Measurements from ENCODE around the gene PHC2.

PHC2 gene

DNA sequence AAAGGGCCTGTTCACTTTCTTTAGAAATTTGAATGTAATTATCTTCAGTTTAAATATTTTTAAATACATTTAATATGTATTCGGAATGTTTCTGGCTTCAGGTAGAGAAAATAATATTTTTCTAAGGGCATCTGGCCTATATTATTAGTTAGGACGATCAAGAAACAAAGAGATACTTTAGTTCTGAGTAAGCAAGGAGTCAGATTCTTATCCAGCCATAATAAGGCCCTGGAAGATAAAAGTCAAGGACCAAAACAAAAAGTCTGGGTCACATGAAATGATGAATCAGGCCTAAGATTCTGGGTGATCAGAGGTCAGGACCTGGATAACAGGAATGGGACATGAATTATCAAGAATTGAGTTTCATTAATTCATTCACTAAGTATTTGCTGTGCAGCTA, 6.3 kb downstream of the PHC2 start:
- no peak overlapping the region for H3K4me3 ChIP-seq
- no peak for TF ChIP-seq Cebpa-rat (IDR thresholded peaks at IDR 0.05)
- H3K27ac ChIP-seq = no peak overlapping the region
- H3K27me3 ChIP-seq = peaks cover 9 to 38% (median 11%) of the 10 kb centered on the region in 11 experiments
- no peak overlapping the region for H3K9ac ChIP-seq
- no peak overlapping the region for H3K4me2 ChIP-seq
- H4K20me1 ChIP-seq = peaks cover 0 to 12% (median 0%) of the 10 kb centered on the region in 11 experiments; a peak in 4 of 22 replicates
- H3K36me3 ChIP-seq = 0 out of 22 replicates have a peak, but pooled peaks cover 0 to 3% (median 0%) of the 10 kb centered on the region in 11 experiments
- 0 out of 22 replicates have a peak, but pooled peaks cover 0 to 4% (median 0%) of the 10 kb centered on the region in 11 experiments for H3K9me3 ChIP-seq (replicated peaks in 1 of 11)
- H3K4me1 ChIP-seq = peaks cover 21 to 43% (median 26%) of the 10 kb centered on the region in 10 experiments

GRCh38 chr1:33424205-33424604, 6.7 kb downstream of the PHC2 start:
- Histone ChIP-seq H3K27me3 (peaks cover 5 to 34% (median 7%) of the 10 kb centered on the region in 11 experiments), H4K20me1 (peaks cover 0 to 9% (median 0%) of the 10 kb centered on the region in 11 experiments; a peak in 4 of 22 replicates), H3K4me1 (peaks cover 17 to 39% (median 22%) of the 10 kb centered on the region in 10 experiments; a peak in 19 of 20 replicates), H3K4me2 (no peak overlapping the region), H3K9ac (no peak overlapping the region), H3K36me3 (0 out of 22 replicates have a peak, but pooled peaks cover 0 to 3% (median 0%) of the 10 kb centered on the region in 11 experiments), H3K4me3 (no peak overlapping the region), H3K9me3 (replicated peaks in 1 of 11) (0 out of 22 replicates have a peak, but pooled peaks cover 0 to 4% (median 0%) of the 10 kb centered on the region in 11 experiments), H3K27ac (no peak overlapping the region)
- no peak for TF ChIP-seq Cebpa-rat (IDR thresholded peaks at IDR 0.05)

- Histone ChIP-seq H3K4me3 (no peak overlapping the region), H3K36me3 (0 out of 22 replicates have a peak, but pooled peaks cover 0 to 3% (median 0%) of the 10 kb centered on the region in 11 experiments), H4K20me1 (no peaks in the 10 kb centered on the region), H3K9me3 (replicated peaks in 1 of 11) (peaks cover 4 to 29% (median 12%) of the 10 kb centered on the region in 11 experiments), H3K9ac (0 out of 22 replicates have a peak overlapping the region, but pooled peaks of 1 of the 11 experiments have one; percentile 24), H3K27ac (peak overlapping the region in 3 of 11 experiments; percentile 29 to 60 (median 33); a peak in 7 of 22 replicates), H3K27me3 (peaks cover 0 to 4% (median 0%) of the 10 kb centered on the region in 11 experiments; a peak in 1 of 22 replicates), H3K4me1 (peaks cover 5 to 27% (median 14%) of the 10 kb centered on the region in 10 experiments; a peak in 13 of 20 replicates), H3K4me2 (peak overlapping the region in 10 of 11 experiments; percentile 0 to 84 (median 54); a peak in 17 of 22 replicates)
- TF ChIP-seq Cebpa-rat (IDR thresholded peaks at IDR 0.05) = no peak
These were observed 9.8 kb downstream of the PHC2 start for GRCh38 chr1:33420870-33421775.

DNA sequence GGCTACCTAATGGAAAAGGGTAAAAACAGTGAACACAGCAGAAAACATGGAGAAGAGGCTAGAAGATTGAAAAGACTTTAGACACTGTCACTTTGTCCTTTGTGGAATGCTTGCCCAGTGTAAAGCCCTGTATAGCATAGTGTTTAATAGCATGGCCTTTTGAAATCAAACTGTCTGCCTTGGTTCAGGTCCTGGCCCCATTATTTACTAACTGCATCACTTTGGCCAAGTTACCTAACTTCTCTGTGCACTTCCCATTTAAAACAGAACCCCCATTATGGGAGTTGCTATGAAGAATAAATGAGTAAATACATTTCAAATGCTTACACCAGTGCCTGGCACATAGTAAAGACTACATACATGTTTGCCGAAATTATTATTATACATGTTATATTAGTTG, 12.1 kb downstream of the PHC2 start:
- H4K20me1 ChIP-seq = no peaks in the 10 kb centered on the region
- no peak for TF ChIP-seq Cebpa-rat (IDR thresholded peaks at IDR 0.05)
- H3K27ac ChIP-seq = no peak overlapping the region
- no peaks in the 10 kb centered on the region for H3K27me3 ChIP-seq
- no peak overlapping the region for H3K4me3 ChIP-seq
- H3K9ac ChIP-seq = no peak overlapping the region
- H3K9me3 ChIP-seq (replicated peaks in 1 of 11) = peaks cover 17 to 39% (median 29%) of the 10 kb centered on the region in 11 experiments
- peaks cover 5 to 27% (median 14%) of the 10 kb centered on the region in 10 experiments; a peak in 13 of 20 replicates for H3K4me1 ChIP-seq
- H3K4me2 ChIP-seq = no peak overlapping the region
- H3K36me3 ChIP-seq = peaks cover 0 to 7% (median 0%) of the 10 kb centered on the region in 11 experiments; a peak in 1 of 22 replicates

DNA sequence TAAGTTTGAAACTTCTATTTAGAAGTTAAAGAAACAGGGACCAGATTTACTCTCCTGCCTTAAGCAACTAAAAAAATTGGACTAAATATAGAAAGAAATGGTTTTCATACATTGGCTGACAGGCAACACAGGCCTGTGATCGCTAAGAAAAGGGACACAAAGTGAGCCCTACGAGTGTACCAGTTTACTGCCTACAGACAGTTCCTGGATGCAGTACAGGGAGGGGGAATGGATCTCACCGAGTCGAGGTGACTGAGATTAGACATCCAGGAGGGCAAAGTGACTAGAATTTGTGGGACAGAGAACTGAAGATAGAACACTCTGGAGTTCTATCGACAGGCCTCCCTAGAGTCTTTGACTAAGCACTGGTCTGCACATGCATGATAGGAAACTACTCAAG, 16.0 kb downstream of the PHC2 start:
- H3K27ac ChIP-seq = no peak overlapping the region
- peaks cover 0 to 7% (median 0%) of the 10 kb centered on the region in 11 experiments; a peak in 1 of 22 replicates for H3K36me3 ChIP-seq

GRCh38 chr1:33410091-33410701, 20.7 kb downstream of the PHC2 start:
- peaks cover 0 to 5% (median 0%) of the 10 kb centered on the region in 11 experiments; a peak in 1 of 22 replicates for H3K36me3 ChIP-seq
- no peak overlapping the region for H3K4me2 ChIP-seq
- H3K27ac ChIP-seq = no peak overlapping the region
- no peak overlapping the region for H3K9ac ChIP-seq
- no peak for TF ChIP-seq Cebpa-rat (IDR thresholded peaks at IDR 0.05)
- H3K9me3 ChIP-seq (replicated peaks in 1 of 11) = peaks cover 9 to 14% (median 13%) of the 10 kb centered on the region in 11 experiments
- no peaks in the 10 kb centered on the region for H4K20me1 ChIP-seq
- no peaks in the 10 kb centered on the region for H3K27me3 ChIP-seq
- H3K4me1 ChIP-seq = peaks cover 0 to 8% (median 0%) of the 10 kb centered on the region in 10 experiments; a peak in 1 of 20 replicates
- no peak overlapping the region for H3K4me3 ChIP-seq

More for the DNA sequence above, 16.0 kb downstream of the PHC2 start:
- peaks cover 17 to 39% (median 29%) of the 10 kb centered on the region in 11 experiments for H3K9me3 ChIP-seq (replicated peaks in 1 of 11)
- H3K4me2 ChIP-seq = no peak overlapping the region
- H3K27me3 ChIP-seq = no peaks in the 10 kb centered on the region
- H4K20me1 ChIP-seq = no peaks in the 10 kb centered on the region
- TF ChIP-seq Cebpa-rat (IDR thresholded peaks at IDR 0.05) = no peak
- no peak overlapping the region for H3K9ac ChIP-seq
- no peak overlapping the region for H3K4me3 ChIP-seq
- no peaks in the 10 kb centered on the region for H3K4me1 ChIP-seq

GRCh38 chr1:33408093-33408436, 22.8 kb downstream of the PHC2 start:
- Histone ChIP-seq H3K4me1 (peaks cover 0 to 8% (median 0%) of the 10 kb centered on the region in 10 experiments; a peak in 1 of 20 replicates), H3K9me3 (replicated peaks in 1 of 11) (peaks cover 0 to 9% (median 8%) of the 10 kb centered on the region in 11 experiments; a peak in 17 of 22 replicates)
- no peak for TF ChIP-seq Cebpa-rat (IDR thresholded peaks at IDR 0.05)

GRCh38 chr1:33407352-33408092, 23.4 kb downstream of the PHC2 start:
- no peak overlapping the region for H3K27ac ChIP-seq
- peaks cover 0 to 8% (median 0%) of the 10 kb centered on the region in 10 experiments; a peak in 1 of 20 replicates for H3K4me1 ChIP-seq
- peak overlapping the region in 2 of 11 experiments; percentile 21 to 32; a peak in 3 of 22 replicates for H3K4me2 ChIP-seq
- no peak overlapping the region for H3K4me3 ChIP-seq
- peaks cover 0 to 9% (median 8%) of the 10 kb centered on the region in 11 experiments; a peak in 17 of 22 replicates for H3K9me3 ChIP-seq (replicated peaks in 1 of 11)
- H3K9ac ChIP-seq = no peak overlapping the region
- no peaks in the 10 kb centered on the region for H3K27me3 ChIP-seq
- no peaks in the 10 kb centered on the region for H4K20me1 ChIP-seq
- no peak for TF ChIP-seq Cebpa-rat (IDR thresholded peaks at IDR 0.05)
- H3K36me3 ChIP-seq = no peaks in the 10 kb centered on the region

More at GRCh38 chr1:33408093-33408436, 22.8 kb downstream of the PHC2 start:
- Histone ChIP-seq H3K4me3 (no peak overlapping the region), H3K4me2 (peak overlapping the region in 2 of 11 experiments; percentile 21 to 32; a peak in 3 of 22 replicates), H3K36me3 (no peaks in the 10 kb centered on the region), H3K27me3 (no peaks in the 10 kb centered on the region), H3K9ac (no peak overlapping the region), H3K27ac (no peak overlapping the region), H4K20me1 (no peaks in the 10 kb centered on the region)
